GM12875 (cell line): ENCODE data around the gene UBR7.

Source experiments
- H3K4me3 ChIP-seq: one replicate; pipeline ENCODE4 v1.5.1; 2011; ENCODE audit warnings: low read depth, low read length, control low read depth
- CTCF ChIP-seq: IDR thresholded peaks from 2 replicates; pipeline ENCODE4 v1.5.1; 2011; ENCODE audit warnings: low read depth, mild to moderate bottlenecking, control low read depth, inconsistent platforms, low read length, moderate library complexity, borderline replicate concordance; ENCODE audit not compliant: insufficient read depth

UBR7 gene

GRCh38 chr14:93268406-93268805, 61.4 kb downstream of the UBR7 start:
- no peak overlapping the region for H3K4me3 ChIP-seq
- TF ChIP-seq CTCF, result no peak

GRCh38 chr14:93269341-93270068, 62.4 kb downstream of the UBR7 start:
- no peak for TF ChIP-seq CTCF
- H3K4me3 ChIP-seq, result no peak overlapping the region

GRCh38 chr14:93271111-93271510, 64.1 kb downstream of the UBR7 start:
- no peak for TF ChIP-seq CTCF
- no peak overlapping the region for H3K4me3 ChIP-seq

- no peak overlapping the region for H3K4me3 ChIP-seq
- TF ChIP-seq CTCF, result no peak
Measured at GRCh38 chr14:93274055-93274806, 67.2 kb downstream of the UBR7 start.

GRCh38 chr14:93276031-93276716, 69.1 kb downstream of the UBR7 start:
- TF ChIP-seq CTCF, result no peak
- H3K4me3 ChIP-seq, result no peak overlapping the region
